ENCODE data around the gene COA7.

- TF ChIP-seq CTCF (IDR thresholded peaks at IDR 0.05) (no peak), POLR2A (IDR thresholded peaks at IDR 0.05) (no peak), POLR2AphosphoS5 (IDR thresholded peaks at IDR 0.05; ENCODE audit: insufficient read depth in 1 of 2, low read depth in 1 of 2) (no peak)
Measured at GRCh38 chr1:52657702-52658101, 40.4 kb downstream of the COA7 start.

Data from vagina (tissue), 2 donors.